NAMALWA (cell line): ENCODE results near the gene GPR25.
"Not testable (repeated sequence)": the region's sequence is repeated elsewhere in the genome, so short reads cannot be mapped to it uniquely, and the experiment has no call there.

ENCODE experiments used
- DNase-seq: peaks from one replicate; pipeline ENCODE4 v3.0.0-alpha.2; 2015; ENCODE audit warnings: low spot score

Gene GPR25

DNA sequence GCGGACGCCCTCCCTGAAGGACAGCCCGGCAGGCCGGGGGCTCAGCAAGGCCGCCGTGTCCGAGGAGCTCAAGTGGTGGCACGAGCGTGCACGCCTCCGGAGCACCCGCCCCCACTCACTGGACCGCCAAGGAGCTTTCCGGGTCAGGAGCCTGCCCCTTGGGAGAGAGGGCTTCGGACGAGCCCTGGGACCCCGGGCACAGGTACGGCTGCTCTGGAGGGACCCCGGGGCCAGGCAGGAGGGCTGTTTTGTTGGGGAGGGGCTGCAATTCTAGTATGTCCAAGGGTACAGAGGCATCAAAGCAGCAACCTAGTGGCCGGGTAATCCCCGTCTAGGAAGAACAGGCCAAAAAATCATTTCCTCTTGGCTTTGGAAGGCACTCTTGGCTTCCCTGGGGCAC lies 39.2 kb downstream of the GPR25 start:
- not testable (repeated sequence) for DNase-seq

DNA sequence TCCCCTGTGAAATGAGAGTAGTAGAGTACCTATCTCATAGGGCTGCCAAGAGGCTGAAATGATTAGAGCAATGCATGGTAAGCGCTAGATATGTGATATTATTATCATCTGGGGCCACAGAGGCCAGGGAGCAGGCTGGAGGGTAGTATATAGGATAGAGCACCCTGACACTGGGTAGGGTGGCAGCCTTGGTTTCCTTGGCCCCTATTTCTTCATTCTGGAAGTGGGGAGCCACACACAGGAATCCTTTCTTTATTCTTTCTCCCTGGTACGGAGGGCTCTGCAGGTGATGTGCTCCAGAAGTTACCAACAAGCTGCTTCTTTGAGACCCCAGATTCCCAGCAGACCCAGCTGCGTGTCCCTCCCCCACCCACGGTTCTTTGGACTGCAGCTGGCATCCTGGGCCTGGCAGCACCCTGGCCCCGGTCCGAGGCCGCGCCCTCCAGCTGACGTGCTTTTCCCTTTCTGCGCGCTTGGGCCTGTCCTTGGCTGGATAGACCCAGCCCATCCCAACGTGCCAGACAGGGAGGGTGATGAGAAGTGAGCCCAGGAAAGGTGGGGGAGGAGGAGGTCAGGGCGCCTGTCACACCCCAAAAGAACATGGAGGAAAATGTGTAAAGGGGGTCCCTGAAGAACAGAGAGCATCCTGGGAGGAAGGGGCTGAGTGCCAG lies 40.1 kb downstream of the GPR25 start:
- DNase-seq, result no peak

DNA sequence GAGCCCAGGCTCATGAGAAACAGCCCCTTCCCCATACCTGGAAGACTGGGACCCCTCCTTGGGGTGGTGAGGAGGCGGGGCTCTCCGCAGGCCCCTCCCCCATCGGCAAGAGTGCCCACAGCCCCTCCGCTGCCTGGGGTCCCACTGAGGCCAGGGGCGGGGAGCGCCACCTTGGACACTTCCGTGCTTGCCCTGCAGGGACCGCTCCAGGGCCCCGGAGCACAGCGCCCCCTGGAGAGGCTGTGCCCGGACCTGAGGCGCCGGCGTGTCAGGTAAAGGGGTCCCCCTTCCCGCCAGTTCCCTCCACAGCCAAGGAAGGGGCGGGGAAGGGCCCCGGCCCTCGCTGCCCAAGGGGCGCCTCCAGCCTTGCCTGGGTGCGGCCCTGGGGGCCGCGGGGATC lies 43.4 kb downstream of the GPR25 start:
- DNase-seq, result no peak

DNA sequence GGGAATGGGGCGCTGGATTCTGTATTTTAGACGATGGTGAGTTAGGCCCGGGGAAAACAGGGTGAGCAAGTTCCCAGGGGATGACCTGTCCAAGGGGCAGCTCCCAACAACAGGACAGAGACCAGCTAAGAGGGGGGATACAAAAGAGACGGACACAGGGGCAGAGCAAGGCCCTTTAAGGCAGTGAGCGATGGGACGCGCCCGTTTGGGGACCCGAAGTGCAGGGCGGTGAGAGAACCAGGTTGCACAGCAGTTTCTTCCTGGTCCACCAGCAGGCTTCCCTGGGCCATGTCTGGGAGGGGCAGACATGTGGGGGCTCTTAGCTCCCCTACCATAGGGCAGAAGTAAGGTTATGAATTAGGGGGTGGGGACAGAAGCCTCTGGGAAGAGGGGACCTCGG lies 43.9 kb downstream of the GPR25 start:
- DNase-seq, result no peak

DNA sequence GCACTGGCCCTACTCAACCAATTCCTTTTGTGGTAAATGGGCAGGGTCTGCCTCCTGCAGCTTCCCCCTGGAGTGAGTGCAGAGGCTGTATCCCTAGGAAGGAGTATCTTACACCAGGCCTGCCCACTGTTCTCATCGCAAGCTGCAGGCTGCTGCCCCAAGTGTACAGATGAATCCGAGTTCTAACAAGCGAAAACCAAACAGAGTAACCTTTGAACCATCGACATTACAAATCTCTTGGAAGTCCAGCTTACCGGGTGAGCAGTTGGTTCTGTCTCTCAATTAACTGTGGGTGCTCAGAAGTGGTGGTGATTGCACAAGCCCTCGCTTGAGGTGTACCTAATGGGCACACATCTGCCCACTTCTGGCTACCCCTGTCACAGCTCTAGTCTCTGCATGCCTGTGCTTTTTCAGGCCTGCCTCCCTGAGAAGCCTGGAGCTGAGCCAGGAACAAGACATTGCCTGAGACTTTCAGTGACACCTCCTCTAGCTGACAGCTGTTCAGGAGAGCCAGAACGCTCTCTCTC lies 44.6 kb downstream of the GPR25 start:
- no peak for DNase-seq

DNA sequence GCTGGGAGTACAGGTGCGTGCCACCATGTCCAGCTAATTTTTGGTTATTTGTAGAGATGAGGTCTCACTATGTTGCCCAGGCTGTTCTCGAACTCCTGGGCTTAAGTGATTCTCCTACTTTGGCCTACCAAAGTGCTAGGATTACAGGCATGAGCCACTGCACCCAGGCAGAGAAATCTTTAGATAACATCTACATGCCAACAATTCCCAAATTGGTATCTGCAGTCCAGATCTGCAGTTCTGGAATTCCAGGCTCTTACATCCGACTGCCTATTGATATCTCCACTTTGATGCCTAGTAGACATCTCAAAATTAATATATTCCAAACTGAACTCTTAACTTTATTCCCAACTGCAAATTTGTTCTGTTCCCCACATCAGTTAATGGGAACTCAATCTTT lies 45.2 kb downstream of the GPR25 start:
- no peak for DNase-seq

DNA sequence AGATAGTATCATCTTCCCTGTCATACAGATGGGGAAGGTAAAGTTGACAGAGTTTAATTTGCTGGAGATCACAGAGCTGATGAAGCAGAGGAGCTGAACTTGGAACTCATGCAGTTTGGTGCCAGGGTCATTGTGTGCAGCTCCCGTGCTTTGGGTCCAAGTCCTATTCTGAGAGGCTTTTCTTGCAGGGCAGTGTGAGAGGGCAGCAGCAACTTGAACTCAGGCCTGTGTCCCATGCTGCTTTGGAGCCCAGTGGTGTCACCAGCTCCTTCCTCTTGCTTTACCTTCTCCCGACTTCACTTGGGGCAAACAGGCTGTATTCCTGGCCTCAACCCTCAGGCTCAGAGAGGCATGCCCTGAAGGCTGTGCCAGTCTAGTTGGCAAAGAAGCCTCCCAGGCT lies 46.6 kb downstream of the GPR25 start:
- no peak for DNase-seq

DNA sequence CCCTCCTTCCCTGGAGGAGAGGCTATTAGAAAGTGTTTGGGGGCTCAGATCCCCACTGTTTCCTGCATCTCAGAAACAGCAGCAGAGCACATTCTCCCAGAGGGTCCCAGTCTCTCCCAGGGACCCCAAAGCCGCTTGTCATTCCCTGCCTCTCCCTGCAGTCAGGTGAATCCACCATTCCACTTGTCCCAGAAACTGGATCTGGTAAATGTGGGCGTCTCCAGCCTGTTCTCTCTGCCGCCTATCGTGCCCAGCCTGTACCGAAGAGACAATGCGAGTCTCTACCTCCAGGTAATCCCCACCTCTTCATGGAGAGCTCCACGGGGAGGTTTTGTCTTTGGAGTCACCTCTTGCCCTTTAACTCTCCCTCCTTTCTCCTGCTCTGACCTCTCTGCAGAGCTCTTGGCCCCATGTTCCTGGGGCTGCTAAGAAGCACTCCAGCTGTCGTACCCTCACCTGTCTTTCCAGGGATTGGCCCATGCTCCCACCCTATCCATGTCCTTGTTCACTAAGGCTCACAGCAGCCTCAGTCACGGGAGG lies 48.9 kb downstream of the GPR25 start:
- DNase-seq, result no peak

DNA sequence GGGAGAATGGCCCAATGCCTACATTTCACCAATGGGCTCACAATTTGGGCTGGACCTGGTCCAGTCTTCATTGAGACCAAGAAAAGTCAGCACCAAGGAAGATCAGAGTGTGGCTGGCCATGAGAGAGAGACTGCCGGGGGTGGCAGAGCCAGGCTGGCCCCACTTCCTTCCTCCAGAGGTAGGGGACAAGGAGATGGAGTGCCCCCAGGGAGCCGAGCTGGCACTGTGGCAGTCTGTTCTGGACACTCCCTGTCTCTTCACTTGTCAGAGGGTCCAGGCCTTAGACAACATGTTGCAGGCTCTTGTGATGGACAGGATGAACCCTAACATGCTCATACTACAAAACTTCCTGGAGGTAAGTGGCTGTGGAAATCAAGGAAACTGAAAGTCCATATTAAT lies 49.6 kb downstream of the GPR25 start:
- DNase-seq, result no peak

DNA sequence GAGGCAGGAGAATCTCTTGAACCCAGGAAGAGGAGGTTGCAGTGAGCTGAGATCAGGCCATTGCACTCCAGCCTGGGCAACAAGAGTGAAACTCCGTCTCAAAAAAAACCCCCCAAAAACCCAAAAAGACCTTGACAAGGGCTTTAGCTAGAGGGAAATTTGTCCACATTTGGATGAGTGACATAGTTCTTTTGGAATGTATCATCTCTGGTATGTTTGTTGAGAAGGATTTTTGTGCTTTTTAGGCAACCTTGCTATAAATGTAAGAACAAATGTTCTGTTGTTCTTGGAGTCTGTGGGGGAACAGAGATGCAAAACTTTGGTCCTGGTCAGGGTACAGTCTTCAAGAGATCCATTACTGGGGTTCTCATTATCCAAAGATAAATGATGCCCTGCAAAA lies 50.8 kb downstream of the GPR25 start:
- no peak for DNase-seq
